GM19463 (cell line): ENCODE results near the gene EDARADD.
"Not testable (repeated sequence)": the region's sequence is repeated elsewhere in the genome, so short reads cannot be mapped to it uniquely, and the experiment has no call there.

Experiments
- ATAC-seq: cut with Tn5 transposase; IDR thresholded peaks from one replicate; pipeline ENCODE4 v1.9.1; 2021; ENCODE audit warnings: mild to moderate bottlenecking, moderate library complexity; ENCODE audit not compliant: unreplicated experiment

Gene EDARADD

DNA sequence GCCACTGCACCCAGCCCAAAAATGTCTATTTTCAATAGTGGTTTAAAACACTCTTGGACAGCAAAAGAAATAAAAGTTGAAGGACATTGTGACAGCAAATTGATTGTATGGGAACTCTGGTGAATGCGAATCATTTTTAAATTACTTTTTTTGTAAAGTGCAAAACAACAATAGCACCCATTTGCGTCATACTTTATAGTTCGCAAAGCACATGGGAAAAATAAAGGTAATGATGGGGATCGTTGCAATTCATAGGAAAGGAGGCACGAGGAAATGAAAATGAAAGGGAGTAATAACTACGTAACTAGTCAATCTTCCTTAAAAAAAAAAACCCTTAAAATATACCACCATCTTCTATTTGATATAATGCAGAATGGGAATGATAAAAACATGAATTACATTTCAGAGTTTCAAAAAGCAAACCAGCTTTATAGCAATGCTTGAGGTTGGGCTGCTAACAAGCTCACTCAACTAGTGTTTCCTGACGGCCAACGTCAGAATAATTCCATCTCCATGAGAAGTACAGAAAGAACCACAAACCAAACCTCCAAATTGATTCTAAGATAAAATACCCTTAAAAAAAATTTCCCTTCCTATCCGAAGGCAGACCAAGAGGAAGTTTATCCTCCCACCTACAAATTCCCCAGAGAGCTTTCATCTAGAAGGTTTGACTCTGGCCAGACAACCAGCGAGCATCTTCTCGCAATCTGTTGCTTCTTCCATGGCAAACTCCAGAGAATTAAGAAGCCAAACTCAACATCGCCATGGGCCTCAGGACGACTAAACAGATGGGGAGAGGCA, at the start of gene EDARADD:
TSS of gene EDARADD (plus strand) at position 606 of the 801 bp plus-strand sequence. CDS start at position 765, 159 bp downstream.
- no peak for ATAC-seq

- no peak for ATAC-seq
Measured at GRCh38 chr1:236345728-236346127, 48.4 kb upstream of the EDARADD start.

DNA sequence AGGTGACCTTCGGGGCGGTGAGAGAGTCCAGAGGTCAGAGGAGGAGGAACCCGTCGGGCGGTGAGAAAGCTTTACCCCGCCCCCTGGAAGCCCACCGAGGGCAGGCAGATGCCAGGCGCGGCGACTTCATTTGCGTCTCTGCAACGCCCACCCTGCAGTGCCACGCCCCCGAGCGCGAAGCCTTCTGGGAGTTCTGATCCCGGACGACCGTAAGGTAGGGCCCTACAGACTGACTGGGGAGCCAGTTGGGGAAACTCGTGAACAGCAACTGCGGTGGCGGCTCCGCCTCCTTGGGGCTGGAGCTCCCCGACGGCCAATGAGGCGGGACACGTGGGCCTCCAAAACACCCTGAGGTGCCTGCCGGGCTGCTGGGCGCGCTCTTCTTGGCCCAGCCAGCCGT, 46.0 kb upstream of the EDARADD start:
- no peak for ATAC-seq

GRCh38 chr1:236350308-236350707, 43.8 kb upstream of the EDARADD start:
- ATAC-seq = no peak

DNA sequence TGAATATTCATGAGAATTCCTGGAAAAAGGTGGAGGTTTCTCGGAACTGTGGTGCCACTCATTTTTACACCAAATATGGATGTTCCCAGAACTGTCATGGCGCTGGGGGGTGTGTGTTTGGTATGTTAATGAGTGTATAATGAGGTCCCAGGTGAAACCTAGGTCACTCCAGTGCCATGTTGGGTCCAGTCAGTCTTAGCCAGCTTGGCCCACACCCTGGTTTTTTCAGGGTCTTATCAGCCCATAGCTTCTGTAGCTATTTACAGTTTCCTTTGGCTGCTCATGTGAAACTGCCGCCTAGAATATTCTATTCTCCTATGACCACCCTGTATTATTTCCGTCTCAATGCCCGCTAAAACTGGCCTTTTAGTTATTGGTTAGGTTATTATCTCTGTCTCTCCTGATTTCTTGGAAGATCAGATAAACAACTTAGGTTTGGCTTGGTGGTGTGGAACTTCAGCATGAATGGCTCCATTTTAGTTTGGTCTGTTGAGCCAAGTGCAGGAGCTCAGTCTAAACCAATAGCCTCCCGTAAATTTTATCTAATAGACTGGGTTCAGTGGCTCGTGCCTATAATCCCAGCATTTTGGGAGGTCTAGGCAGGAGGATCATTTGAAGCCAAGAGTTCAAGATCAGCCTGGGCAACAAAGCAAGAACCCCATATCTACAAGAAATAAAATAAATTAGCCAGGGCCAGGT, 42.1 kb upstream of the EDARADD start:
- no peak for ATAC-seq

DNA sequence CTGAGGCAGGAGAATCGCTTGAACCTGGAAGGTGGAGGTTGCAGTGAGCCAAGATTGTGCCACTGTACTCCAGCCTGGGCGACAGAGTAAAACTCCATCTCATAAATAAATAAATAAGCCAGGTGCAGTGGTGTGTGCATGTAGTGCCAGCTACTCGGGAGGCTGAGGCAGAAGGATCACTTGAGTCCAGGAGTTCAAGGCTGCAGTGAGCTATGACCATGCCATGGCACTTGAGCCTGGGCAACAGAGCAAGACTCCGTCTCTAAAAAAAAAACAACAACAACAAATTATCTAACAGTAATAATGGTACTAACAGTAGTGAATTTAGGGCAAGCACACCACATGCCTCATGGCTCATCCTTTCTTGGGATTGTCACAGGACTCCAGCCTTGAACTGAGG, 41.3 kb upstream of the EDARADD start:
- ATAC-seq = not testable (repeated sequence)

- no peak for ATAC-seq
Measured at GRCh38 chr1:236353813-236354212, 40.3 kb upstream of the EDARADD start.

DNA sequence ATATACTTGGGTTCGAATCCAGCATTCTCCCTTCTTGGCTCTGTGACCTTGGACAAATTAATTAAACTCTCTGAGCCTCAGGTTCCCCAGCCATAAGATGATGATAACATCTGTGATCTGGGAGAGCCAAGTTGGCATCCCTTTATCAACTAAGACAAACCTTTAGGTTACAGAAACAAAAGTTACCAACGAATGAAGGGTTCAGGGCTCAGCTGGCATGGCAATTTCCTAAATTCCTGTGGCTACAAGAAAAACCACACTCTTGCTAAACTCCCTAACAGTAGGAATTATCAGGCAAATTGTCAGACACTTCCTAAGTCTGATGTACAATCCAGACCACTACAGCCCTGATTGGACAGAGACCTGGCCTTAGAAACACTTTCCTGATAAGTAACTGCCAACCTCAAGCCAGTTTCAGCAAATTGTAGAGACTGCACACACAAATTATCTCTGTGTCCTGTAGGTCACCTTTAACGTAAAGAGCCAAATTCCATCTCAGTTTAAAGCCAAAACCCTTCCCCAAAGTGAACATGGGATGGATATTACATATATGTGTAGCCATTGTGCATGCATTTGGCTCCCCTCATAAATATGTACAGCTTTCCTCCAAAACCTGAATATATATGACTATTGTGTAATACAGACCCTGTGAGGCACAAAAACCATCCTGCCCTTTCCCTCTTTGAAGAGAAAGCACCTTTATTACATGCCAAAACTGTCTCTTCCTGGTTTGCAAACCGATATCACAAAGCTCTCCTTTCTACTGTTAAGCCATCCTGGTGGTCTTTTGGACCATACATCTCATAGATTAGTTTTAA, 39.5 kb upstream of the EDARADD start:
- ATAC-seq = no peak

GRCh38 chr1:236356141-236356540, 37.9 kb upstream of the EDARADD start:
- ATAC-seq = no peak

DNA sequence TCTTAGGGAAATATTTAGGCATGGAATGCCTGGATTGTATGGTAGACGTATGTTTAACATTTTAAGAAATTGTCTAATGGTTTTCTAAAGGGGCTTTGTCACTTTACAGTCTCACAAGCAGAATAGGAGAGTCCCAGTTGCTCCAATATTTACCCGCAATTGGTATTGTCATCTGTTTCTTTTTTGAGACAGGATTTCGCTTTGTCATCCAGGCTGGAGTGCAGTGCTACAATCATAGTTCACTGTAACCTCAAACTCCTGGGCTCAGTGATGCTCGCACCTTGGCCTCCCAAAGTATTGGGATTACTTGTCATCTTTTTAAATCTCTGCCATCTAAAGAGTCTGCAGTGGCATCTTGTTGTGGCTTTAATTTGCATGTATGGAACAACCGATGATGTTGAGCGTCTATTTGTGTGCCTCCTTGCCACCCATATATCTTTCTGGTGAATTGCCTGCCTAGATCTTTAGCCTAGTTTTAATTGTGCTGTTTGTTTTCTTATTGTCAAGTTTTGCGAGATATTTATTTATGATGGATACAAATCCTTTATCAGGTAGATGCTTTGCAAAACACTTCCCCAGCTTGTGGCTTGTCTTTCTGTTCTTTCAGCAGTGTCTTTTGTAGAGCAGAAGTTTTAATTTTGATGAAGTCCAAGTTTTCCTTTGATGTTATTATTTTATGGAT, 32.0 kb upstream of the EDARADD start:
- ATAC-seq = no peak

GRCh38 chr1:236363237-236363636, 30.8 kb upstream of the EDARADD start:
- ATAC-seq = no peak

DNA sequence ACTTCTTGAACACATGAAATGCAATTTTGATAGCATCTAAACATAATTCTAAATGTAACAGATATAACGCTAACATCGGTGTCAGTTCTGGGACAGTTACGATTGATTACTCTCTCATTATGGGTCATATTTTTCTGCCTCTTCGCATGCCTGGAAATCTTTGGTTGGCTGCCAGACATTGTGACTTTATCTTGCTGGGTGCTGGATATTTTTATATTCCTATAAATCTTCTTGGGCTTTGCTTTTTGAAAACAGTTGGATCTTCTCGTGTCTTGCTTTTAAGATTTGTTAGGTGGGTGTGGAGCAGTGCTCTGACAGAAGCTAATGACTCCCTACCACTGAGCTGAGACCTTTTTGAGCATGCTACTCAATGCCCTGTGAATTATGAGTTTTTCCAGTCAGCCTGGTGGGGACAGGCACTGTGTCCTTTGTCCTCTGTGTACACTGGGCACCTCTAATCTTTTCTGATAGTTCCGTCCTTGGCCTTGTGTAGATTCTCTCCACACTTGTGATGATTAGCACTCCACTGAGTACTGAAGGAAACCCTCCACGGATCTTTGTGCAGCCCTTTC, 28.0 kb upstream of the EDARADD start:
- no peak for ATAC-seq

- ATAC-seq = not testable (repeated sequence)
Measured at GRCh38 chr1:236366681-236367080, 27.4 kb upstream of the EDARADD start.

- ATAC-seq = no peak
Measured at GRCh38 chr1:236370420-236370819, 23.7 kb upstream of the EDARADD start.

GRCh38 chr1:236371083-236371482, 23.0 kb upstream of the EDARADD start:
- no peak for ATAC-seq

- ATAC-seq = no peak
Measured at GRCh38 chr1:236377832-236378535, 16.1 kb upstream of the EDARADD start.

GRCh38 chr1:236381565-236382158, 12.4 kb upstream of the EDARADD start:
- ATAC-seq = no peak

DNA sequence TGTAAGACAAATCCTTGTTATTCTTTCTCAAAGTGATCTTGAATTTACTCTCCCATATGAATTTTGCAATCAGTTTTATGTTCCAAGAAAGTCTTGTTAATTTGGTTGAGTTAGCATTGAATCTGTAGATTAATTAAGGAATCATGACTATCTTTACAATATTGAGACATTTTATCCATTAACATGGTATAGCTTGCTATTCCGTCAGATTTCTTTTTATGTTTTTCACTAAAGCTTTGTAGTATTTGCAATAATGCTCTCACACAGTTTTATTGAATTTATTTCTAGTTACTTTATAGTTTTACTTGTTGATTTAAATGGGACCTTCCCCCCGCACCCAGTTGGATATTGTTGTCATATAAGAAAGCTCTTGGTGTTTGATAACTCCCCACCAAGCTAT, 5.8 kb upstream of the EDARADD start:
- ATAC-seq = no peak

DNA sequence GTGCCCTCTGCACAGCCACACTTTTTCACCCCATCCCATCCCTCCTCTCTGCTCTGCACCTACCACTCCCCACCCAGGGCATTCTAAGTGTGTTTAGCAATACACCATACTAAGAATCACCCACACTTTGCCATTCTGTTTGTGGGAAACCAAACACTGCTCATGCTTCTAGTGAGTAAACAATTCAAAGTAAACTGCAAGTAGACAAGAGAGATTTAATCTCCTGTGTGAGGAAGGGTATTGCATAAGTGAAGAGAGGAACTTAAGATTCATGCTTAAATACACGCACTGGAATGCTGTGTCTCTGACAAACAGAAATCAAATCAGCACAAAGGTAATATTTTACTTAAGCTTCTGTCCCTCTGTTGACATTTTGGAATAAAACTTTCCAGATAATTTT, 4.8 kb upstream of the EDARADD start:
- ATAC-seq = no peak

- ATAC-seq = no peak
Measured at GRCh38 chr1:236391008-236391407, 3.1 kb upstream of the EDARADD start.
